Panc1 (cell line): ENCODE data around the gene CHI3L1. TPM values are rescaled to one million over a fixed set of nuclear protein-coding genes. Genes with fewer than 3 reads are reported as not detected.

ENCODE experiments used
- ATAC-seq: fragments of 200-7000 bp; cut with Tn5 transposase; 2 replicates; pipeline ENCODE4 v1.9.1; 2020; ENCODE audit warnings: mild to moderate bottlenecking, moderate library complexity
- BruUV-seq: library from RNA; stranded (reverse); fragments of 400-500 nt; replicated peaks from 2 replicates; lab custom pipeline; 2021; lab: Mats Ljungman, UMichigan
- CTCF ChIA-PET: fragments of 300-600 bp; sonication (Branson Sonifier 250); formaldehyde crosslinking; loops from one replicate; lab custom pipeline; 2022; ENCODE audit warnings: antibody characterized with exemption; lab: Charles Lee
- POLR2A ChIA-PET: fragments of 300-600 bp; sonication (Branson Sonifier 250); formaldehyde crosslinking; loops from one replicate; lab custom pipeline; 2022; ENCODE audit warnings: antibody characterized with exemption; lab: Charles Lee
- DNase-seq: peaks from one replicate; pipeline ENCODE4 v3.0.0-alpha.2; 2010; ENCODE audit warnings: low read depth, low spot score
- H3K27ac ChIP-seq: 2 replicates; pipeline ENCODE4 v1.5.1; 2011; ENCODE audit warnings: mild to moderate bottlenecking, low read length, inconsistent platforms
- H3K27me3 ChIP-seq: fragments of 200-500 bp; sonication (Bioruptor generic); 2 replicates; pipeline ENCODE4 v1.6.0; 2014; ENCODE audit warnings: low read length, inconsistent platforms; ENCODE audit not compliant: control insufficient read depth, insufficient read depth
- H3K36me3 ChIP-seq: fragments of 200-500 bp; sonication (Bioruptor generic); 2 replicates; pipeline ENCODE4 v1.5.1; 2014; ENCODE audit warnings: inconsistent platforms, mild to moderate bottlenecking, low read length, moderate library complexity; ENCODE audit not compliant: control insufficient read depth, insufficient read depth
- H3K4me1 ChIP-seq: 2 replicates; pipeline ENCODE4 v1.5.1; 2011; ENCODE audit warnings: inconsistent platforms, mild to moderate bottlenecking, low read length, moderate library complexity; ENCODE audit not compliant: control insufficient read depth, insufficient read depth
- H3K4me3 ChIP-seq, 2 experiments: 2 replicates each; pipeline ENCODE4 v1.5.1; 2011 to 2012; ENCODE audit warnings: low read depth in 2 of 2, low read length in 2 of 2, mild to moderate bottlenecking in 2 of 2, inconsistent platforms in 1 of 2, moderate library complexity in 1 of 2
- H3K9me3 ChIP-seq: fragments of 200-500 bp; sonication (Bioruptor generic); 2 replicates; pipeline ENCODE4 v1.5.1; 2014; ENCODE audit warnings: low read depth, mild to moderate bottlenecking, inconsistent platforms, low read length, moderate library complexity; ENCODE audit not compliant: control insufficient read depth, insufficient read depth
- POLR2AphosphoS5 ChIP-seq: IDR thresholded peaks from 2 replicates; pipeline ENCODE4 v1.6.1; 2012; ENCODE audit warnings: mild to moderate bottlenecking, low read depth, low read length, moderate library complexity
- SIN3A ChIP-seq: IDR thresholded peaks from 2 replicates; pipeline ENCODE4 v1.6.1; 2012; ENCODE audit warnings: low read depth, mild to moderate bottlenecking, low read length, moderate library complexity, borderline replicate concordance; ENCODE audit not compliant: insufficient read depth
- TCF7L2 ChIP-seq: IDR thresholded peaks from 2 replicates; pipeline ENCODE4 v1.6.1; 2011; ENCODE audit warnings: mild to moderate bottlenecking, low read depth, low read length, inconsistent platforms
- in situ Hi-C: cut with HindIII; loops from 2 replicates; pipeline ENCODE4 v1.10.0; 2016; ENCODE audit warnings: low sequenced_read_pairs, low pct_unique_long_range_greater_than_20kb
- intact Hi-C: fragments of 100-400 bp; cut with micrococcal nuclease; formaldehyde crosslinking; loops from one replicate; pipeline ENCODE4 v1.10.0; 2022; ENCODE audit not compliant: unreplicated experiment
- total RNA-seq: library from RNA; stranded (reverse); gene quantifications from one replicate; pipeline ENCODE4 v1.2.1, GENCODE V29; 2021; ENCODE audit not compliant: unreplicated experiment
- TF ChIP-seq, protein P1 (sequence below): fragments of 450-650 bp; IDR thresholded peaks from 2 replicates; pipeline ENCODE4 v1.5.1; 2017; ENCODE audit warnings: mild to moderate bottlenecking
- TF ChIP-seq, protein P2 (sequence below), 2 experiments: IDR thresholded peaks; 2 replicates each; pipeline ENCODE4 v1.6.1; 2011 to 2012; ENCODE audit warnings: low read depth in 2 of 2, control low read depth in 1 of 2, low read length in 1 of 2, mild to moderate bottlenecking in 1 of 2, moderate library complexity in 1 of 2; ENCODE audit not compliant: insufficient read depth in 1 of 2

CHI3L1 gene
- total RNA-seq, 1 experiment from 2014 or later, result 0.10 TPM

DNA sequence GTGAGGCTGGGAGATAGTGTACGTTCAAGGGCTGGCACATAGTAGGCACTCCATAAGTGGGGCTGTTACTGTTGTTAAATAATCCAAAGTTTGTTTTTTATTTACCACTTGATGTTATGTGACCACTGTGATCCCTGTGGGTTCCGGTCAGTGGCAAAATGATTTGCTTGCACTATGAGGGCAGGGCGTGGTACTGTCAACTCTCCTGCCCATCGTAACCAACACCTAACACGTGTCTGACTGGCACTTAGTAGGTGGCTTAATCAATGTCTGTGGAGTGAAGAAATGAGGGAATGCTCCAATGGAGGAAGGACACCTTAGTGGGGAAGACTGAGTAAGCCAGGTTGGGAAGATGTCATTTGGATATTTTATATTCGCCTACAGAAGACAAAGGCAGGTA is 44.4 kb downstream of the CHI3L1 start:
- TF ChIP-seq, protein P1, sequence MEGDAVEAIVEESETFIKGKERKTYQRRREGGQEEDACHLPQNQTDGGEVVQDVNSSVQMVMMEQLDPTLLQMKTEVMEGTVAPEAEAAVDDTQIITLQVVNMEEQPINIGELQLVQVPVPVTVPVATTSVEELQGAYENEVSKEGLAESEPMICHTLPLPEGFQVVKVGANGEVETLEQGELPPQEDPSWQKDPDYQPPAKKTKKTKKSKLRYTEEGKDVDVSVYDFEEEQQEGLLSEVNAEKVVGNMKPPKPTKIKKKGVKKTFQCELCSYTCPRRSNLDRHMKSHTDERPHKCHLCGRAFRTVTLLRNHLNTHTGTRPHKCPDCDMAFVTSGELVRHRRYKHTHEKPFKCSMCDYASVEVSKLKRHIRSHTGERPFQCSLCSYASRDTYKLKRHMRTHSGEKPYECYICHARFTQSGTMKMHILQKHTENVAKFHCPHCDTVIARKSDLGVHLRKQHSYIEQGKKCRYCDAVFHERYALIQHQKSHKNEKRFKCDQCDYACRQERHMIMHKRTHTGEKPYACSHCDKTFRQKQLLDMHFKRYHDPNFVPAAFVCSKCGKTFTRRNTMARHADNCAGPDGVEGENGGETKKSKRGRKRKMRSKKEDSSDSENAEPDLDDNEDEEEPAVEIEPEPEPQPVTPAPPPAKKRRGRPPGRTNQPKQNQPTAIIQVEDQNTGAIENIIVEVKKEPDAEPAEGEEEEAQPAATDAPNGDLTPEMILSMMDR, result no peak
- TF ChIP-seq, protein P2, sequence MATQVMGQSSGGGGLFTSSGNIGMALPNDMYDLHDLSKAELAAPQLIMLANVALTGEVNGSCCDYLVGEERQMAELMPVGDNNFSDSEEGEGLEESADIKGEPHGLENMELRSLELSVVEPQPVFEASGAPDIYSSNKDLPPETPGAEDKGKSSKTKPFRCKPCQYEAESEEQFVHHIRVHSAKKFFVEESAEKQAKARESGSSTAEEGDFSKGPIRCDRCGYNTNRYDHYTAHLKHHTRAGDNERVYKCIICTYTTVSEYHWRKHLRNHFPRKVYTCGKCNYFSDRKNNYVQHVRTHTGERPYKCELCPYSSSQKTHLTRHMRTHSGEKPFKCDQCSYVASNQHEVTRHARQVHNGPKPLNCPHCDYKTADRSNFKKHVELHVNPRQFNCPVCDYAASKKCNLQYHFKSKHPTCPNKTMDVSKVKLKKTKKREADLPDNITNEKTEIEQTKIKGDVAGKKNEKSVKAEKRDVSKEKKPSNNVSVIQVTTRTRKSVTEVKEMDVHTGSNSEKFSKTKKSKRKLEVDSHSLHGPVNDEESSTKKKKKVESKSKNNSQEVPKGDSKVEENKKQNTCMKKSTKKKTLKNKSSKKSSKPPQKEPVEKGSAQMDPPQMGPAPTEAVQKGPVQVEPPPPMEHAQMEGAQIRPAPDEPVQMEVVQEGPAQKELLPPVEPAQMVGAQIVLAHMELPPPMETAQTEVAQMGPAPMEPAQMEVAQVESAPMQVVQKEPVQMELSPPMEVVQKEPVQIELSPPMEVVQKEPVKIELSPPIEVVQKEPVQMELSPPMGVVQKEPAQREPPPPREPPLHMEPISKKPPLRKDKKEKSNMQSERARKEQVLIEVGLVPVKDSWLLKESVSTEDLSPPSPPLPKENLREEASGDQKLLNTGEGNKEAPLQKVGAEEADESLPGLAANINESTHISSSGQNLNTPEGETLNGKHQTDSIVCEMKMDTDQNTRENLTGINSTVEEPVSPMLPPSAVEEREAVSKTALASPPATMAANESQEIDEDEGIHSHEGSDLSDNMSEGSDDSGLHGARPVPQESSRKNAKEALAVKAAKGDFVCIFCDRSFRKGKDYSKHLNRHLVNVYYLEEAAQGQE (IDR thresholded peaks at IDR 0.05; ENCODE audit: insufficient read depth in 1 of 2, low read depth in 2 of 2, low read length in 1 of 2), result no peak
- TF ChIP-seq POLR2AphosphoS5 (no peak), SIN3A (no peak), TCF7L2 (no peak)
- in situ Hi-C loops, result no loop called here
- H3K4me1 ChIP-seq, result peaks cover 14% of the 10 kb centered on the region
- intact Hi-C loops, result no loop called here
- H3K9me3 ChIP-seq, result no peaks in the 10 kb centered on the region
- no peak for ATAC-seq
- ChIA-PET POLR2A (no interaction called here), CTCF (no interaction called here)
- no peak overlapping the region for H3K27ac ChIP-seq
- no peaks in the 10 kb centered on the region for H3K36me3 ChIP-seq
- H3K27me3 ChIP-seq, result no peaks in the 10 kb centered on the region
- no peak overlapping the region for H3K4me3 ChIP-seq
- BruUV-seq, result no TSS peak
- DNase-seq, result no peak

DNA sequence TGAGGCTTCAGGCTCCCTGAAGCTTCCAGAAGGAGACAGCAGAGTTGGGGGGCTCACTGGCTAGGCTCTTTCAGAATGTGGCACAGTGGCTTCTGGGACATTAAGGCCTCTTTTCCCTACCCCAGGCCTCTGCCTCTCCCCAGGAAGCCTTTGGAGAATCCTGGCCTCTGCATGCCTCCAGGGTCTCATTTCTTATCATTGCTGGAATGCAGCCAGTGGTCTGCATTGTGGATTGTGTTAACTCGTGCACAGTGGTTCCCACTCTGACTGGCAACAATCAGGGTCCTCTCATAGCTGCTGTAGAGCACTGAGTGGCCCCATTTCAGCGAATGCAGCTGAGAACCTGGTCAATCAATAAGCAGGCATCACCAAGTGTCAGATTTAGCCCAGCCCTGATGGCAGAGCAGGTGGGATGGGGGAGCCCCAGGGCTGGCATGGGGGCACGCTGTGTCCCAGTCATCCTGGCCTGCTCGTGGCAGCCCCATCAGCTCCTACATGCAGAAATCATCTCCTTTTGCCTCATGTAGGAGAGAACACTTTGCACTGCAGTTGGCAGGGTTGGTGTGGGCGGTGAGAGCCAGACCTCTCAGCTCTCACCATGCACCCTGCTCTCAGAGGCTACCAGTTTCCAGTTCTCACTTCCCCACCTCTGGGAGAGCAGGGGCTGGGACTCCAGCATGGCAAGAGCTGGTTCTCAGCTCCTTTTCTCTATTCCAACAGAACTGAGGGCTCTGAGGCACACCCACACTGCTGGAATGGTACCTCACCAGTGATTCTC is 45.6 kb downstream of the CHI3L1 start:
- TF ChIP-seq POLR2AphosphoS5 (no peak), SIN3A (no peak), TCF7L2 (no peak)
- TF ChIP-seq, protein P2 (IDR thresholded peaks at IDR 0.05; ENCODE audit: insufficient read depth in 1 of 2, low read depth in 2 of 2, low read length in 1 of 2), result no peak
- TF ChIP-seq, protein P1, result no peak
- Histone ChIP-seq H3K4me3 (no peak overlapping the region), H3K27me3 (no peaks in the 10 kb centered on the region), H3K27ac (no peak overlapping the region), H3K9me3 (no peaks in the 10 kb centered on the region), H3K4me1 (peaks cover 14% of the 10 kb centered on the region), H3K36me3 (no peaks in the 10 kb centered on the region)
- BruUV-seq, result no TSS peak
- ATAC-seq (0 out of 2 replicates have a peak, but pooled peaks have one; percentile 7), DNase-seq (no peak)
- intact Hi-C loops (no loop called here), in situ Hi-C loops (no loop called here)
- POLR2A ChIA-PET, result interaction anchor here (0.6 kb wide), 1 partner anchor 1123 kb away, joined by 3 read pairs; no protein-coding TSS in a partner anchor
- CTCF ChIA-PET, result interaction anchor here (0.6 kb wide), 2 partner anchors 56 to 97 kb away, joined by 3 to 6 read pairs; no protein-coding TSS in a partner anchor
